Measurements from ENCODE around the gene FEM1C. TPM values are rescaled to one million over a fixed set of nuclear protein-coding genes. Genes with fewer than 3 reads are reported as not detected.

FEM1C gene
- total RNA-seq, 4 donors from 2014 or later, result 11.3 to 16.6 (median 14.3) TPM

DNA sequence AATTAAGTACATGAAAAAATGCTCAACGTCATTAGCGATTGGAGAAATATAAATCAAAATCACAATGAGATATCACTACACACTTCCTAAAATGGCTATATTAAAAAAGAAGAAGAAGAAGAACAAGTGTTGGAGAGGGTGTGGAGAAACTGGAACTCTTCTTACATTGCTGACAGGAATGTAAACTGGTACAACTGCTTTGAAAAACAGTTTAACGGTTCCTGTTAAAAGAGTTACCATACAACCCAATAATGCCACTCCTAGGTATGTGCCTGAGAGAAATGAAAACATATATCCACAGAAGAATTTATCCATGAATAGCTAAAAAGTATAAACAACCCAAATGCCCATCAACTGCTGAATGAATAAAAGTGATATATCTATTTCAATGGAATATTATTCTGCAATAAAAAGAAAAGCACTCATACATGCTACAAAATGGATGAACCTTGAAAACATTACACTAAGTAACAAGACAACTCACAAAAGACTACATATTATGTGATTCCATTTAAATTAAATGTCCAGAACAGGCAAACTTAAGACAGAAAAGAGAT is 9.0 kb downstream of the FEM1C start:
- H3K4me3 ChIP-seq (ENCODE audit: low read depth, poor library complexity, severe bottlenecking), result no peak overlapping the region
- DNase-seq (ENCODE audit: low spot score in 2 of 2), result no peak
- WGBS, 2 donors, result 83 to 90% methylated on average over 3 of the region's 3 CpGs
- TF ChIP-seq, protein P1, sequence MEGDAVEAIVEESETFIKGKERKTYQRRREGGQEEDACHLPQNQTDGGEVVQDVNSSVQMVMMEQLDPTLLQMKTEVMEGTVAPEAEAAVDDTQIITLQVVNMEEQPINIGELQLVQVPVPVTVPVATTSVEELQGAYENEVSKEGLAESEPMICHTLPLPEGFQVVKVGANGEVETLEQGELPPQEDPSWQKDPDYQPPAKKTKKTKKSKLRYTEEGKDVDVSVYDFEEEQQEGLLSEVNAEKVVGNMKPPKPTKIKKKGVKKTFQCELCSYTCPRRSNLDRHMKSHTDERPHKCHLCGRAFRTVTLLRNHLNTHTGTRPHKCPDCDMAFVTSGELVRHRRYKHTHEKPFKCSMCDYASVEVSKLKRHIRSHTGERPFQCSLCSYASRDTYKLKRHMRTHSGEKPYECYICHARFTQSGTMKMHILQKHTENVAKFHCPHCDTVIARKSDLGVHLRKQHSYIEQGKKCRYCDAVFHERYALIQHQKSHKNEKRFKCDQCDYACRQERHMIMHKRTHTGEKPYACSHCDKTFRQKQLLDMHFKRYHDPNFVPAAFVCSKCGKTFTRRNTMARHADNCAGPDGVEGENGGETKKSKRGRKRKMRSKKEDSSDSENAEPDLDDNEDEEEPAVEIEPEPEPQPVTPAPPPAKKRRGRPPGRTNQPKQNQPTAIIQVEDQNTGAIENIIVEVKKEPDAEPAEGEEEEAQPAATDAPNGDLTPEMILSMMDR (IDR thresholded peaks at IDR 0.05), result no peak
- no peak for TF ChIP-seq POLR2A (IDR thresholded peaks at IDR 0.05)
- intact Hi-C loops (cut with DNase I; ENCODE audit: low total_unique reads), result no loop called here

DNA sequence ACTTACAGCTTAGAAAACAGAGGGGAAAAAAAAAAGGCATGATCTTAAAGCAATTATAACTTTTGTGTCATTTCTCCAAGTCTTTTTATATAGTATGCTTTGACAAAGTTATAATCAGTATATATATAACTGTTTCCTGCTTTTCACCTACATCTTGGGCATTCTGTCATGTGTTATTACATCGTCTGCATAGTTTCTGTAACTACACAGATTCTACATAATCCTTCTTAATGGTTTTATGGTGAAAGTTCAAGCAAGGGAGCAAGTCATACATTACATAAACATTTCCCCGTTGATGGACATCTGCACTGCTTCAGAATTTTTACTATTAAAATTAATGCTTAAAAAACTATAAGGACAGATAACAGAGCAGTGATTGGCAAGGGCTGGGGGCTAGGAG is 12.1 kb downstream of the FEM1C start:
- TF ChIP-seq, protein P1 (IDR thresholded peaks at IDR 0.05), result no peak
- TF ChIP-seq POLR2A (IDR thresholded peaks at IDR 0.05), result no peak
- H3K4me3 ChIP-seq (ENCODE audit: low read depth, poor library complexity, severe bottlenecking), result no peak overlapping the region
- intact Hi-C loops (cut with DNase I; ENCODE audit: low total_unique reads), result no loop called here
- 51 to 52% methylated on average over 2 of the region's 2 CpGs for WGBS, 2 donors
- no peak for DNase-seq (ENCODE audit: low spot score in 2 of 2)

DNA sequence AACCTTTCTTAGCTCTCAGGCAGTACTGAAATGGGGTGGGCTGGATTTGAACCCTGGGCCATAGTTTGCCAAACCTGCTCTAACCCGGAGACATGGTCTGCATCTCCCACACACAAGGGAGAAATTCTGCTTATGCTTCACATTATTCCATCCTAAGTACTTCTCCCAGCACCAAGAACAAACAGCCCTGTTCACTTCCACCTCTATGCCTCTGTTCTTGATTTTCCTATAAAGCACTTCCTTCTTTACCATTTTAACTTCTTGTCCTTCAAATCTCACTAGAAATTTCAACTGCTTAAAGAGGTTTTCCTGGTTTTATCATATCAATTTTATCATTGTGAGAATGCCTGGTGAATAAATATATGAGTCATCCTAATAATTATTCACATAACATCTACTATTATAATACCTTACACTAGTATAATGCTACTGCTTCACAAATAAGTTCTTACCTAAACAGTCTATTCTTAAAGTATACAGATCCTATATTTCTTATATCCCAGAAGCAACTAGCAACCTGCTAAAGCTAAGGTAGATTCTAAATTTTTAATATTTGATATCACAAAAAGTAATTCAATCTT is 12.7 kb downstream of the FEM1C start:
- intact Hi-C loops (cut with DNase I; ENCODE audit: low total_unique reads), result no loop called here
- WGBS, 2 donors, result 78 to 83% methylated on average over 1 of the region's 1 CpG
- DNase-seq (ENCODE audit: low spot score in 2 of 2), result no peak
- H3K4me3 ChIP-seq (ENCODE audit: low read depth, poor library complexity, severe bottlenecking), result no peak overlapping the region
- TF ChIP-seq, protein P1 (IDR thresholded peaks at IDR 0.05), result no peak
- TF ChIP-seq POLR2A (IDR thresholded peaks at IDR 0.05), result no peak

DNA sequence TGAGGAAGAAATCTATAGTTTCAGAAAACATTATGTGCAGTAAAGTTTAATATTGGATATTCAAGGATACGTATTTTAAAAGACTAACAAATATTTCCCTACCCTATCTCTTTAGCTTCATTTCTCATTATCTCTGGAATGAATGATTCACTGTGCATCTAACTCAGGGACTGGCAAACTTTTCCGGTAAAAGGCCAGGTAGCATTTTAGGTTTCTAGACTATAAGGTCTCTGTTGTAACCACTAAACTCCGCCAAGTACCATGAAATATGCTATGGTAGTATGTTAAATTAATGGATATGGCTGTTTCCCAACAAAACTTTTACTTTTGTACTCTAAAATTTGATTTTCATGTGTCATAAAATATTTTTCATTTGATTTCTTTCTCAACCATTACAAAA is 13.2 kb downstream of the FEM1C start:
- TF ChIP-seq, protein P1 (IDR thresholded peaks at IDR 0.05), result no peak
- TF ChIP-seq POLR2A (IDR thresholded peaks at IDR 0.05), result no peak
- H3K4me3 ChIP-seq (ENCODE audit: low read depth, poor library complexity, severe bottlenecking), result no peak overlapping the region
- intact Hi-C loops (cut with DNase I; ENCODE audit: low total_unique reads), result no loop called here
- no peak for DNase-seq (ENCODE audit: low spot score in 2 of 2)
- 91 to 94% methylated on average over 3 of the region's 3 CpGs for WGBS, 2 donors

DNA sequence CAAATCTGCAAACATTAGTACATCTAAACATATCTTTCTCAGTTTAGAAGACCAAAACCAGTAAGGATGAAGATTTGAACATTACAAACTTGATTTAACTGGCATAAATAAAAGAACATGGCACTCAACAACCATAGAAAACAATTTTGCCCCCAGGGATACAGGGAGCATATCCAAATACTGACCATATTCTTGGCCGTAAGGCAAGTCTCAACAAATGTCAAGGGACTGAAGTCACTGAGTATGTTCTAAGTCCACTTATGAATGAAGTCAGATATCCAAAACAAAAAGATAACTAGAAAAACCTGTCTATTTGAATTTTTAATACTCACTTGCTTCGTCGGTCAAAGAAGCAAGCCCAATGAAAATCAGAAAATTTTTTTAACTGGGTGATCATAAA is 14.1 kb downstream of the FEM1C start:
- intact Hi-C loops (cut with DNase I; ENCODE audit: low total_unique reads), result no loop called here
- H3K4me3 ChIP-seq (ENCODE audit: low read depth, poor library complexity, severe bottlenecking), result no peak overlapping the region
- TF ChIP-seq POLR2A (IDR thresholded peaks at IDR 0.05), result no peak
- TF ChIP-seq, protein P1 (IDR thresholded peaks at IDR 0.05), result no peak
- no peak for DNase-seq (ENCODE audit: low spot score in 2 of 2)
- 27 to 52% methylated on average over 3 of the region's 3 CpGs for WGBS, 2 donors

DNA sequence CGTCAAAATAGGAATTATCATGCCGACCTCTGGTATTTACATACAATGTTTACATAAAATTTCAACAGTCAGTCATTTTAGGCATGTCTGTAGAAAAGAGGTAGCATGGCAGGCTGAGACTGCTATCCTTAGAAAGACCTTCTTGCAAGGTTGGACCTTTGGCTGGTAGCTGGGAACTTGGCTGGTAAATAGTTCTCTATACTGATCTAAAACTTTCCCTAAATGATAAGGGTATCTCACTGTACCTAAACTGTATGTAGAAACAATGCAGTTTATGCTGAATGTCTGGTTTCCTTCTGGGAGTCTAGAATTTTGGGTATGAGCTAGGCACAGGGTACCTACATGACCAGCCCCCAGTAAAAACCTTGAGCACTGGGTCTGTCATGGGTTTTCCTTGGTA is 18.0 kb downstream of the FEM1C start:
- DNase-seq (ENCODE audit: low spot score in 2 of 2), result no peak
- 85 to 90% methylated on average over 2 of the region's 2 CpGs for WGBS, 2 donors
- TF ChIP-seq, protein P1 (IDR thresholded peaks at IDR 0.05), result no peak
- no peak for TF ChIP-seq POLR2A (IDR thresholded peaks at IDR 0.05)
- intact Hi-C loops (cut with DNase I; ENCODE audit: low total_unique reads), result no loop called here
- H3K4me3 ChIP-seq (ENCODE audit: low read depth, poor library complexity, severe bottlenecking), result no peak overlapping the region

Data from lower leg skin (tissue), 4 donors.